Immature natural killer cell (primary cell): ENCODE measurements around the gene PPM1H. TPM values are rescaled to one million over a fixed set of nuclear protein-coding genes. Genes with fewer than 3 reads are reported as not detected.

Source experiments
- polyA plus RNA-seq, 3 donors: library from polyadenylated mRNA; unstranded; fragments of 300-500 nt; fragmentation: Illumina TruSeq; gene quantifications; one replicate each; pipeline ENCODE4 v1.2.3, GENCODE V29; 2021

Gene PPM1H
- polyA plus RNA-seq, 3 donors from 2014 or later = 0.50 TPM; not detected in 2

Other genes starting within 250 kb of the PPM1H start
- gene AVPR1A, start 216.1 kb upstream of the PPM1H start, polyA plus RNA-seq = not detected